Activated CD4-positive, CD25-positive, alpha-beta regulatory T cell treated with anti-CD3 and anti-CD28 coated beads, Interleukin-2, amount 50 U/mL, for 72 hours (primary cell): ENCODE measurements around the gene ZSCAN29.
A peak's percentile ranks its signal among the peaks of the same experiment; 100 is the strongest.
"Not testable (repeated sequence)": the region's sequence is repeated elsewhere in the genome, so short reads cannot be mapped to it uniquely, and the experiment has no call there.

Experiments used
- DNase-seq: peaks from one replicate; pipeline ENCODE4 v3.0.0; 2021

The ZSCAN29 gene

GRCh38 chr15:43370975-43371974 lies at the start of gene ZSCAN29, which contains the start of gene TUBGCP4:
Gene ZSCAN29, minus strand, starts transcription at chr15:43371043. Its CDS starts 1,130 bp downstream, at chr15:43369913.
Gene TUBGCP4, plus strand, starts transcription at chr15:43371101. Its CDS starts 254 bp downstream, at chr15:43371355.
- peak; percentile 81 for DNase-seq

GRCh38 chr15:43420435-43420834 lies 49.6 kb upstream of the ZSCAN29 start:
- DNase-seq: no peak

- no peak for DNase-seq
Measured at GRCh38 chr15:43414196-43414595, 43.4 kb upstream of the ZSCAN29 start.

GRCh38 chr15:43412096-43412495 lies 41.3 kb upstream of the ZSCAN29 start:
- DNase-seq: no peak

- DNase-seq: no peak
Measured at GRCh38 chr15:43410572-43411214, 39.9 kb upstream of the ZSCAN29 start.

GRCh38 chr15:43408789-43409188 lies 37.9 kb upstream of the ZSCAN29 start:
- DNase-seq: no peak

GRCh38 chr15:43406808-43407207 lies 36.0 kb upstream of the ZSCAN29 start:
- DNase-seq: no peak

GRCh38 chr15:43406189-43406588 lies 35.3 kb upstream of the ZSCAN29 start:
- no peak for DNase-seq

- DNase-seq: no peak
Measured at GRCh38 chr15:43404130-43404529, 33.3 kb upstream of the ZSCAN29 start.

GRCh38 chr15:43403616-43404015 lies 32.8 kb upstream of the ZSCAN29 start:
- DNase-seq: no peak

- DNase-seq: no peak
Measured at GRCh38 chr15:43402255-43402654, 31.4 kb upstream of the ZSCAN29 start.

- DNase-seq: not testable (repeated sequence)
Measured at GRCh38 chr15:43393592-43393991, 22.7 kb upstream of the ZSCAN29 start.

GRCh38 chr15:43390723-43391122 lies 19.9 kb upstream of the ZSCAN29 start:
- no peak for DNase-seq

- no peak for DNase-seq
Measured at GRCh38 chr15:43383070-43383469, 12.2 kb upstream of the ZSCAN29 start.

GRCh38 chr15:43382310-43382709 lies 11.5 kb upstream of the ZSCAN29 start:
- no peak for DNase-seq

GRCh38 chr15:43378601-43379000 lies 7.8 kb upstream of the ZSCAN29 start:
- DNase-seq: no peak

GRCh38 chr15:43376017-43376705 lies 5.3 kb upstream of the ZSCAN29 start:
- DNase-seq: no peak

- no peak for DNase-seq
Measured at GRCh38 chr15:43370310-43370974, 401 bp downstream of the ZSCAN29 start.

GRCh38 chr15:43361313-43361903 lies 9.4 kb downstream of the ZSCAN29 start:
- DNase-seq: no peak

- no peak for DNase-seq
Measured at GRCh38 chr15:43360821-43361220, 10.0 kb downstream of the ZSCAN29 start.

- no peak for DNase-seq
Measured at GRCh38 chr15:43352693-43353382, 18.0 kb downstream of the ZSCAN29 start.

- DNase-seq: no peak
Measured at GRCh38 chr15:43347114-43347513, 23.7 kb downstream of the ZSCAN29 start.
